OCI-LY7 (cell line): Measurements from ENCODE around the gene SEC14L2. TPM values are rescaled to one million over a fixed set of nuclear protein-coding genes. Genes with fewer than 3 reads are reported as not detected.

Source experiments
- BruUV-seq: library from RNA; stranded (reverse); fragments of 400-500 nt; replicated peaks from 2 replicates; lab custom pipeline; 2021; lab: Mats Ljungman, UMichigan
- CTCF ChIA-PET: fragments of 300-600 bp; sonication (Branson Sonifier 250); formaldehyde crosslinking; loops from one replicate; lab custom pipeline; 2022; ENCODE audit warnings: antibody characterized with exemption; ENCODE audit not compliant: unreplicated experiment; lab: Charles Lee
- POLR2A ChIA-PET: fragments of 300-600 bp; sonication (Branson Sonifier 250); formaldehyde crosslinking; loops from one replicate; lab custom pipeline; 2022; ENCODE audit warnings: antibody characterized with exemption; lab: Charles Lee
- DNase-seq: peaks from one replicate; pipeline ENCODE4 v3.0.0-alpha.2; 2015; ENCODE audit warnings: low spot score
- H2AFZ ChIP-seq: fragments of 200-600 bp; sonication (generic), shearing (Covaris generic); 2 replicates; pipeline ENCODE4 v1.6.1; 2014; ENCODE audit warnings: mild to moderate bottlenecking, antibody characterized with exemption, low read length, moderate library complexity
- H3K27ac ChIP-seq: fragments of 200-600 bp; sonication (generic); 2 replicates; pipeline ENCODE4 v1.5.1; 2014; ENCODE audit warnings: mixed run types, low read depth, mild to moderate bottlenecking, moderate library complexity, low read length, inconsistent platforms; ENCODE audit not compliant: poor library complexity, severe bottlenecking
- H3K36me3 ChIP-seq: fragments of 200-600 bp; sonication (generic); 2 replicates; pipeline ENCODE4 v1.6.1; 2014; ENCODE audit warnings: mild to moderate bottlenecking, antibody characterized with exemption, low read length, moderate library complexity, mixed read lengths; ENCODE audit not compliant: insufficient read depth
- H3K4me1 ChIP-seq: fragments of 200-600 bp; sonication (generic); 2 replicates; pipeline ENCODE4 v1.5.1; 2014; ENCODE audit warnings: mild to moderate bottlenecking, low read length; ENCODE audit not compliant: insufficient read depth, poor library complexity, severe bottlenecking
- H3K4me2 ChIP-seq: fragments of 200-600 bp; sonication (generic); 2 replicates; pipeline ENCODE4 v1.6.1; 2014; ENCODE audit warnings: mild to moderate bottlenecking, low read length
- H3K4me3 ChIP-seq: fragments of 200-600 bp; sonication (generic); 2 replicates; pipeline ENCODE4 v1.5.1; 2014; ENCODE audit warnings: mild to moderate bottlenecking, low read depth, low read length; ENCODE audit not compliant: poor library complexity, severe bottlenecking
- H3K79me2 ChIP-seq: fragments of 200-600 bp; sonication (generic); 2 replicates; pipeline ENCODE4 v1.6.1; 2016; ENCODE audit warnings: low read depth, mild to moderate bottlenecking, low read length, moderate library complexity, mixed read lengths; ENCODE audit not compliant: insufficient read depth
- H3K9me2 ChIP-seq: fragments of 200-600 bp; sonication (generic); 2 replicates; pipeline ENCODE4 v1.6.1; 2016; ENCODE audit warnings: mild to moderate bottlenecking, low read length, mixed read lengths; ENCODE audit not compliant: insufficient read depth
- H3K9me3 ChIP-seq: fragments of 200-600 bp; sonication (generic); 2 replicates; pipeline ENCODE4 v1.6.1; 2014; ENCODE audit warnings: mild to moderate bottlenecking, mixed run types, low read length, mixed read lengths
- H4K20me1 ChIP-seq: fragments of 200-600 bp; sonication (generic); 2 replicates; pipeline ENCODE4 v1.6.1; 2014; ENCODE audit warnings: mild to moderate bottlenecking, antibody characterized with exemption, low read length, moderate library complexity, mixed read lengths; ENCODE audit not compliant: insufficient read depth
- EZH2phosphoT487 ChIP-seq: fragments of 200-600 bp; sonication (generic); IDR thresholded peaks from 2 replicates; pipeline ENCODE4 v1.6.1; 2018; ENCODE audit warnings: low read depth, borderline replicate concordance, mild to moderate bottlenecking, mixed run types, antibody characterized with exemption, low read length, moderate library complexity, mixed read lengths
- intact Hi-C: fragments of 100-400 bp; cut with micrococcal nuclease; formaldehyde crosslinking; loops from one replicate; pipeline ENCODE4 v1.10.0; 2022; ENCODE audit not compliant: unreplicated experiment
- total RNA-seq, 2 experiments: library from RNA; depleted of rRNA in 1 of 2; stranded (reverse); fragments of >200 nt in 1 of 2; shearing (Covaris generic) in 1 of 2; gene quantifications; 2 replicates each; pipeline ENCODE4 v1.2.3, GENCODE V29; 2014 to 2022
- TF ChIP-seq, protein P1 (sequence below): fragments of 200-600 bp; sonication (generic); conservative IDR thresholded peaks from 2 replicates; pipeline ENCODE4 v1.5.1; 2014; ENCODE audit warnings: mild to moderate bottlenecking, antibody characterized with exemption, low read length, moderate library complexity, mixed read lengths

The SEC14L2 gene
- total RNA-seq, 2 experiments from 2014 or later = 0.11 to 0.22 TPM

DNA sequence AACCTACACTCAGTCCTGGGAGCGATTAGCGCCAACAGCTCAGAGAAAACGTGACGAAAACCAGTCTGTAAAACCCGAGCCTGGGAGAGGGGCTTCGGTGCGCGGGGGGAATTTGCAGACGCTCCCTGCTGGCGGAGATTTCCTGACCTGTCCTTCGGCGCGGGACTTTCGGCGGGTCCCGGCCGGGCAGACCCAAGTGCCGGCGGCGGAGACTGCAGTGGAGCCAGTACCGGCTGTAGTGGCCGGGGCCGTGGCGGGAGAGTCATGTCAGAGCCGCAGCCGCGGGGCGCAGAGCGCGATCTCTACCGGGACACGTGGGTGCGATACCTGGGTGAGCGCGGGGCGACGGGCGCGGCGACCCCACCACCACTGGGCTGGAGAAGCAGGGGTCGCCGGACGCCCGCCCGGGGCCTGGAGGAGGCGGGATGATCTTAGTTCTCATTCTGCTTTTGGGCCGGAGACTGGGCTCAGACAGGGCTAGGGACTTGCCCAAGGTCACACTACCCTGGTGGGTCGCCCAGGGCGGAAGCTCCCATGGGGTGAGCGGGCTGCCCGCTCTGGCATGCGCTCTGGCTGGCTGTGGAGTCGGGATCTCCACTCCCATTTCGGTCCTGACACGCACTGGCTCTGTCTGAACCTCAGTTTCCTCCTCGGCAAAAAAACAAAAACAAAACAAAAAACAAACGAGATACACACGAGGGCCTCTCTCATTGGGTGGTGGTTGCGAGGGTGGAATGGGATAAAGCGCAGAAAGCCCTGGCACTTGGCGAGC lies 29.0 kb downstream of the SEC14L2 start, which contains the start of gene MTFP1:
TSS of gene MTFP1 (plus strand) at position 153 of the 772 bp plus-strand sequence. CDS start at position 265, 112 bp downstream.
- intact Hi-C loops = loop anchor here (1.0 to 10.0 kb wide), 3 partner anchors 9 to 1161 kb away; partner anchors contain the start of genes AP1B1, EWSR1 and RHBDD3
- no peaks in the 10 kb centered on the region for H4K20me1 ChIP-seq
- no peaks in the 10 kb centered on the region for H3K9me3 ChIP-seq
- ChIA-PET CTCF (interaction anchor here (0.6 to 1.3 kb wide), 2 partner anchors 138 to 681 kb away, joined by 3 to 5 read pairs; partner anchors contain the start of gene SELENOM), POLR2A (interaction anchor here (0.6 to 5.5 kb wide), 6 partner anchors 10 to 191 kb away, joined by 3 to 48 read pairs (median 11); no protein-coding TSS in a partner anchor)
- TSS peak; percentile 60 for BruUV-seq
- H3K4me2 ChIP-seq = peak within 1 kb of the TSS; percentile 99
- peak within 1 kb of the TSS; percentile 75 for H3K27ac ChIP-seq
- no peaks in the 10 kb centered on the region for H3K9me2 ChIP-seq
- H3K79me2 ChIP-seq = peaks cover 45% of the 10 kb centered on the region; the same call in 1 of the 2 replicates
- TF ChIP-seq EZH2phosphoT487 = no peak
- TF ChIP-seq, protein P1, sequence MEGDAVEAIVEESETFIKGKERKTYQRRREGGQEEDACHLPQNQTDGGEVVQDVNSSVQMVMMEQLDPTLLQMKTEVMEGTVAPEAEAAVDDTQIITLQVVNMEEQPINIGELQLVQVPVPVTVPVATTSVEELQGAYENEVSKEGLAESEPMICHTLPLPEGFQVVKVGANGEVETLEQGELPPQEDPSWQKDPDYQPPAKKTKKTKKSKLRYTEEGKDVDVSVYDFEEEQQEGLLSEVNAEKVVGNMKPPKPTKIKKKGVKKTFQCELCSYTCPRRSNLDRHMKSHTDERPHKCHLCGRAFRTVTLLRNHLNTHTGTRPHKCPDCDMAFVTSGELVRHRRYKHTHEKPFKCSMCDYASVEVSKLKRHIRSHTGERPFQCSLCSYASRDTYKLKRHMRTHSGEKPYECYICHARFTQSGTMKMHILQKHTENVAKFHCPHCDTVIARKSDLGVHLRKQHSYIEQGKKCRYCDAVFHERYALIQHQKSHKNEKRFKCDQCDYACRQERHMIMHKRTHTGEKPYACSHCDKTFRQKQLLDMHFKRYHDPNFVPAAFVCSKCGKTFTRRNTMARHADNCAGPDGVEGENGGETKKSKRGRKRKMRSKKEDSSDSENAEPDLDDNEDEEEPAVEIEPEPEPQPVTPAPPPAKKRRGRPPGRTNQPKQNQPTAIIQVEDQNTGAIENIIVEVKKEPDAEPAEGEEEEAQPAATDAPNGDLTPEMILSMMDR = no peak
- DNase-seq = peak; percentile 76
- peak within 1 kb of the TSS; percentile 93 for H3K4me3 ChIP-seq
- H3K4me1 ChIP-seq = peaks cover 35% of the 10 kb centered on the region
- H2AFZ ChIP-seq = peak within 1 kb of the TSS; percentile 85
- H3K36me3 ChIP-seq = peaks cover 42% of the 10 kb centered on the region

DNA sequence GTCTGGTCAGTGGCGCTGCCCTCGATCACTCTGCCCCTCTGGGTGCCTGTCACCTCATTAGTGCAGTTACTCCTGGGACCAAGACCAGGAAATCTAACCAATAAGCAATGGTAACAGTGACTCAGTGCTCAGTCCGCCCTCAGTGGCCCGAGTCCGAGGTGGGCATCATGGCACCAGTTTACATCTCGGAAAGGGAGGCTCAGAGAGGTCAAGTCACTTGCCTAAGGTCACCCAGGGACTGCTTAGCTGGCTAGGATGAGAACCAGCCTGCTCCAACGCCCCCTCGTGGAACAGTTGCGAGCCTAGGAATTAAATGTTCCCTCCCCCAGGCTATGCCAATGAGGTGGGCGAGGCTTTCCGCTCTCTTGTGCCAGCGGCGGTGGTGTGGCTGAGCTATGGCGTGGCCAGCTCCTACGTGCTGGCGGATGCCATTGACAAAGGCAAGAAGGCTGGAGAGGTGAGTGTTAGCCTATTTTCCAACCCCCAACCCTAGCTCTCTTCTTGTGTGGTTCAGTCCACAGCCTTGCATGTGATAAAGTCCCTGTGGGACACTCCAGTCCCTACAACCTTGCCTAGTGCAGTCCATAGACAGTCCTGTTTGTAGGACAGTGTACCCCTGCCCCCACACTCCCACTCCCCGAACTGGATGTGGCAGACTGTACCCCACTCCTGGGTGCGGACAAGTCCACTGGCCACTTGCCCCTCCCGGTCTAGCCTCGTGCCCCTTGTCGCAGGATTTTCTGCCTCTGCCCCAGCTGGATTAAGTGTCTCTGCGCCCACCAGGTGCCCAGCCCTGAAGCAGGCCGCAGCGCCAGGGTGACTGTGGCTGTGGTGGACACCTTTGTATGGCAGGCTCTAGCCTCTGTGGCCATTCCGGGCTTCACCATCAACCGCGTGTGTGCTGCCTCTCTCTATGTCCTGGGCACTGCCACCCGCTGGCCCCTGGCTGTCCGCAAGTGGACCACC lies 29.9 kb downstream of the SEC14L2 start:
- DNase-seq = peak; percentile 86
- no peak for TF ChIP-seq EZH2phosphoT487
- TF ChIP-seq, protein P1 = peak; percentile 78
- peak overlapping the region; percentile 85; the same call in 1 of the 2 replicates for H2AFZ ChIP-seq
- peaks cover 34% of the 10 kb centered on the region for H3K36me3 ChIP-seq
- peak overlapping the region; percentile 93 for H3K4me3 ChIP-seq
- no peaks in the 10 kb centered on the region for H3K9me2 ChIP-seq
- H3K79me2 ChIP-seq = peaks cover 45% of the 10 kb centered on the region; the same call in 1 of the 2 replicates
- no TSS peak for BruUV-seq
- H3K4me1 ChIP-seq = peaks cover 32% of the 10 kb centered on the region
- intact Hi-C loops = loop anchor here (1.0 to 10.0 kb wide), 3 partner anchors 9 to 1162 kb away; partner anchors contain the start of genes AP1B1, EWSR1 and RHBDD3
- peak overlapping the region; percentile 99 for H3K4me2 ChIP-seq
- CTCF ChIA-PET = interaction anchor here (0.6 to 1.3 kb wide), 2 partner anchors 139 to 681 kb away, joined by 3 to 5 read pairs; partner anchors contain the start of gene SELENOM
- H3K9me3 ChIP-seq = no peaks in the 10 kb centered on the region
- POLR2A ChIA-PET = interaction anchor here (0.6 to 5.5 kb wide), 2 partner anchors 9 to 192 kb away, joined by 3 to 48 read pairs; no protein-coding TSS in a partner anchor
- no peaks in the 10 kb centered on the region for H4K20me1 ChIP-seq
- peak overlapping the region; percentile 75 for H3K27ac ChIP-seq
